HepG2 (cell line): ENCODE data around the gene CTNNBL1.

ENCODE experiments used
- DPF2 ChIP-seq: sonication (generic); formaldehyde crosslinking; IDR thresholded peaks from 2 replicates; pipeline ENCODE4 v1.4.0; 2020; ENCODE audit warnings: mild to moderate bottlenecking, low read depth, missing genetic modification reagents, borderline replicate concordance
- MYC ChIP-seq: sonication (generic); formaldehyde crosslinking; IDR thresholded peaks from 2 replicates; pipeline ENCODE4 v1.9.0; 2021; ENCODE audit warnings: missing genetic modification reagents, borderline replicate concordance
- NR2C2 ChIP-seq: sonication (generic); formaldehyde crosslinking; IDR thresholded peaks from 2 replicates; pipeline ENCODE4 v1.4.0; 2020; ENCODE audit warnings: missing genetic modification reagents, mild to moderate bottlenecking, moderate library complexity, borderline replicate concordance
- NR3C1 ChIP-seq: sonication (generic); formaldehyde crosslinking; IDR thresholded peaks from 2 replicates; pipeline ENCODE4 v1.4.0; 2020; ENCODE audit warnings: missing genetic modification reagents

GRCh38 chr20:37816726-37817125, 122.9 kb downstream of the CTNNBL1 start:
- no peak for TF ChIP-seq NR2C2 (CRISPR knock-in tag)
- no peak for TF ChIP-seq NR3C1 (CRISPR knock-in tag)
- TF ChIP-seq DPF2 (CRISPR knock-in tag), result no peak
- no peak for TF ChIP-seq MYC (CRISPR knock-in tag)
